ENCODE measurements around the gene ERP29. TPM values are rescaled to one million over a fixed set of nuclear protein-coding genes. Genes with fewer than 3 reads are reported as not detected.
A peak's percentile ranks its signal among the peaks of the same experiment; 100 is the strongest.

Gene ERP29
- total and polyA plus RNA-seq, 2 of the 13 experiments (the other 11 are each of a cell fraction or from before 2014, with no cell fraction given): 111 to 147 TPM

DNA sequence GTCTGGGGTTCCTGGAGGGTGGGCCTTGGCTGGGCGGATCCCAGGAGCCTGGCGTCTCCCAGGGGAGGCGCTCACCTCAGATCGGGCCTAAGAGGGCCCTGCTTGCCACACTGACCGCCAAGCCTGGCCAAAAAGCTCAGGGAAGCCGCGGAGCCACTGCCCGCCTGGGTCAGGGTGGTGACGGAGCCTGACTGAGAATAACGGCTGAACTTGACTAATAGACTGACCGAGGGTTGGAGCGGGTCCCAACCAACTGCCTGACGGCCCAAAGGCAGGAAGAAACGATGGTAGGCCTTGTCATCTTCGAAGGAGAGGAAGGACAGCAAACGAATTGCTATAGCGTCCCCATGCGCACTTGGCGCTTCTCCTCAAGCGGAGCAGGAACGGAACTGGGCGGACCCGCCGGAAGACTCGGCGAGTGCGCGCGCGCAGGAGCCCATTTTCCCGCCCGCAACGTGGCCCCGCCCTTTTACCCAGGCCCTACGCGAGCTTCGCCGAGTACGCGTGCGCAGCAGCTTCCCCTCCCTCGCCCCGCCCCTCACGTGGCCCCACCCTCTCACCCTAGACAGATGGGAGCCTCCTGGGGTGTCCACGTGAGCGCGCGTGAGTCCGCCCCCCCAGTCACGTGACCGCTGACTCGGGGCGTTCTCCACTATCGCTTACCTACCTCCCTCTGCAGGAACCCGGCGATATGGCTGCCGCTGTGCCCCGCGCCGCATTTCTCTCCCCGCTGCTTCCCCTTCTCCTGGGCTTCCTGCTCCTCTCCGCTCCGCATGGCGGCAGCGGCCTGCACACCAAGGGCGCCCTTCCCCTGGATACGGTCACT, at the start of gene ERP29, which contains the start of gene TMEM116 (continued):
- TF ChIP-seq, protein P1, sequence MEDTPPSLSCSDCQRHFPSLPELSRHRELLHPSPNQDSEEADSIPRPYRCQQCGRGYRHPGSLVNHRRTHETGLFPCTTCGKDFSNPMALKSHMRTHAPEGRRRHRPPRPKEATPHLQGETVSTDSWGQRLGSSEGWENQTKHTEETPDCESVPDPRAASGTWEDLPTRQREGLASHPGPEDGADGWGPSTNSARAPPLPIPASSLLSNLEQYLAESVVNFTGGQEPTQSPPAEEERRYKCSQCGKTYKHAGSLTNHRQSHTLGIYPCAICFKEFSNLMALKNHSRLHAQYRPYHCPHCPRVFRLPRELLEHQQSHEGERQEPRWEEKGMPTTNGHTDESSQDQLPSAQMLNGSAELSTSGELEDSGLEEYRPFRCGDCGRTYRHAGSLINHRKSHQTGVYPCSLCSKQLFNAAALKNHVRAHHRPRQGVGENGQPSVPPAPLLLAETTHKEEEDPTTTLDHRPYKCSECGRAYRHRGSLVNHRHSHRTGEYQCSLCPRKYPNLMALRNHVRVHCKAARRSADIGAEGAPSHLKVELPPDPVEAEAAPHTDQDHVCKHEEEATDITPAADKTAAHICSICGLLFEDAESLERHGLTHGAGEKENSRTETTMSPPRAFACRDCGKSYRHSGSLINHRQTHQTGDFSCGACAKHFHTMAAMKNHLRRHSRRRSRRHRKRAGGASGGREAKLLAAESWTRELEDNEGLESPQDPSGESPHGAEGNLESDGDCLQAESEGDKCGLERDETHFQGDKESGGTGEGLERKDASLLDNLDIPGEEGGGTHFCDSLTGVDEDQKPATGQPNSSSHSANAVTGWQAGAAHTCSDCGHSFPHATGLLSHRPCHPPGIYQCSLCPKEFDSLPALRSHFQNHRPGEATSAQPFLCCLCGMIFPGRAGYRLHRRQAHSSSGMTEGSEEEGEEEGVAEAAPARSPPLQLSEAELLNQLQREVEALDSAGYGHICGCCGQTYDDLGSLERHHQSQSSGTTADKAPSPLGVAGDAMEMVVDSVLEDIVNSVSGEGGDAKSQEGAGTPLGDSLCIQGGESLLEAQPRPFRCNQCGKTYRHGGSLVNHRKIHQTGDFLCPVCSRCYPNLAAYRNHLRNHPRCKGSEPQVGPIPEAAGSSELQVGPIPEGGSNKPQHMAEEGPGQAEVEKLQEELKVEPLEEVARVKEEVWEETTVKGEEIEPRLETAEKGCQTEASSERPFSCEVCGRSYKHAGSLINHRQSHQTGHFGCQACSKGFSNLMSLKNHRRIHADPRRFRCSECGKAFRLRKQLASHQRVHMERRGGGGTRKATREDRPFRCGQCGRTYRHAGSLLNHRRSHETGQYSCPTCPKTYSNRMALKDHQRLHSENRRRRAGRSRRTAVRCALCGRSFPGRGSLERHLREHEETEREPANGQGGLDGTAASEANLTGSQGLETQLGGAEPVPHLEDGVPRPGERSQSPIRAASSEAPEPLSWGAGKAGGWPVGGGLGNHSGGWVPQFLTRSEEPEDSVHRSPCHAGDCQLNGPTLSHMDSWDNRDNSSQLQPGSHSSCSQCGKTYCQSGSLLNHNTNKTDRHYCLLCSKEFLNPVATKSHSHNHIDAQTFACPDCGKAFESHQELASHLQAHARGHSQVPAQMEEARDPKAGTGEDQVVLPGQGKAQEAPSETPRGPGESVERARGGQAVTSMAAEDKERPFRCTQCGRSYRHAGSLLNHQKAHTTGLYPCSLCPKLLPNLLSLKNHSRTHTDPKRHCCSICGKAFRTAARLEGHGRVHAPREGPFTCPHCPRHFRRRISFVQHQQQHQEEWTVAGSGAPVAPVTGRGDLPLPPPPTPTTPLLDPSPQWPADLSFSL (CRISPR knock-in tag; IDR thresholded peaks at IDR 0.05): peak; percentile 48; the same call in 1 of the 2 replicates
- TF ChIP-seq ZMYM4 (CRISPR knock-in tag; IDR thresholded peaks at IDR 0.05) (peak; percentile 73), ZNF343 (CRISPR knock-in tag; IDR thresholded peaks at IDR 0.05) (0 out of 2 replicates have a peak, but pooled peaks have one; percentile 25), HCFC1 (IDR thresholded peaks at IDR 0.05; ENCODE audit: low read depth, low read length) (no peak), NR2F2 (IDR thresholded peaks at IDR 0.05; ENCODE audit: borderline replicate concordance, low read depth) (no peak), SYNCRIP (IDR thresholded peaks at IDR 0.05; ENCODE audit: insufficient read depth, low read depth, low read length) (no peak), ZNF788 (CRISPR knock-in tag; IDR thresholded peaks at IDR 0.05; ENCODE audit: borderline replicate concordance) (peak; percentile 30; the same call in 1 of the 2 replicates), ZNF354B (CRISPR knock-in tag; IDR thresholded peaks at IDR 0.05) (no peak; the same call in 1 of the 2 replicates), ZKSCAN8 (CRISPR knock-in tag; IDR thresholded peaks at IDR 0.05; ENCODE audit: borderline replicate concordance) (0 out of 2 replicates have a peak, but pooled peaks have one; percentile 12)
- TF ChIP-seq, protein P2, sequence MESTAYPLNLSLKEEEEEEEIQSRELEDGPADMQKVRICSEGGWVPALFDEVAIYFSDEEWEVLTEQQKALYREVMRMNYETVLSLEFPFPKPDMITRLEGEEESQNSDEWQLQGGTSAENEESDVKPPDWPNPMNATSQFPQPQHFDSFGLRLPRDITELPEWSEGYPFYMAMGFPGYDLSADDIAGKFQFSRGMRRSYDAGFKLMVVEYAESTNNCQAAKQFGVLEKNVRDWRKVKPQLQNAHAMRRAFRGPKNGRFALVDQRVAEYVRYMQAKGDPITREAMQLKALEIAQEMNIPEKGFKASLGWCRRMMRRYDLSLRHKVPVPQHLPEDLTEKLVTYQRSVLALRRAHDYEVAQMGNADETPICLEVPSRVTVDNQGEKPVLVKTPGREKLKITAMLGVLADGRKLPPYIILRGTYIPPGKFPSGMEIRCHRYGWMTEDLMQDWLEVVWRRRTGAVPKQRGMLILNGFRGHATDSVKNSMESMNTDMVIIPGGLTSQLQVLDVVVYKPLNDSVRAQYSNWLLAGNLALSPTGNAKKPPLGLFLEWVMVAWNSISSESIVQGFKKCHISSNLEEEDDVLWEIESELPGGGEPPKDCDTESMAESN (CRISPR knock-in tag; conservative IDR thresholded peaks at IDR 0.05): peak; percentile 64; the same call in 1 of the 2 replicates
- TF ChIP-seq, protein P3, sequence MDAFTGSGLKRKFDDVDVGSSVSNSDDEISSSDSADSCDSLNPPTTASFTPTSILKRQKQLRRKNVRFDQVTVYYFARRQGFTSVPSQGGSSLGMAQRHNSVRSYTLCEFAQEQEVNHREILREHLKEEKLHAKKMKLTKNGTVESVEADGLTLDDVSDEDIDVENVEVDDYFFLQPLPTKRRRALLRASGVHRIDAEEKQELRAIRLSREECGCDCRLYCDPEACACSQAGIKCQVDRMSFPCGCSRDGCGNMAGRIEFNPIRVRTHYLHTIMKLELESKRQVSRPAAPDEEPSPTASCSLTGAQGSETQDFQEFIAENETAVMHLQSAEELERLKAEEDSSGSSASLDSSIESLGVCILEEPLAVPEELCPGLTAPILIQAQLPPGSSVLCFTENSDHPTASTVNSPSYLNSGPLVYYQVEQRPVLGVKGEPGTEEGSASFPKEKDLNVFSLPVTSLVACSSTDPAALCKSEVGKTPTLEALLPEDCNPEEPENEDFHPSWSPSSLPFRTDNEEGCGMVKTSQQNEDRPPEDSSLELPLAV (CRISPR knock-in tag; conservative IDR thresholded peaks at IDR 0.05; ENCODE audit: low read depth): no peak
- TF ChIP-seq, protein P4, sequence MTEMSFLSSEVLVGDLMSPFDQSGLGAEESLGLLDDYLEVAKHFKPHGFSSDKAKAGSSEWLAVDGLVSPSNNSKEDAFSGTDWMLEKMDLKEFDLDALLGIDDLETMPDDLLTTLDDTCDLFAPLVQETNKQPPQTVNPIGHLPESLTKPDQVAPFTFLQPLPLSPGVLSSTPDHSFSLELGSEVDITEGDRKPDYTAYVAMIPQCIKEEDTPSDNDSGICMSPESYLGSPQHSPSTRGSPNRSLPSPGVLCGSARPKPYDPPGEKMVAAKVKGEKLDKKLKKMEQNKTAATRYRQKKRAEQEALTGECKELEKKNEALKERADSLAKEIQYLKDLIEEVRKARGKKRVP (CRISPR knock-in tag; IDR thresholded peaks at IDR 0.05): peak in 1 of 2 experiments; percentile 14; a peak in 1 of 4 replicates
- TF ChIP-seq, protein P5, sequence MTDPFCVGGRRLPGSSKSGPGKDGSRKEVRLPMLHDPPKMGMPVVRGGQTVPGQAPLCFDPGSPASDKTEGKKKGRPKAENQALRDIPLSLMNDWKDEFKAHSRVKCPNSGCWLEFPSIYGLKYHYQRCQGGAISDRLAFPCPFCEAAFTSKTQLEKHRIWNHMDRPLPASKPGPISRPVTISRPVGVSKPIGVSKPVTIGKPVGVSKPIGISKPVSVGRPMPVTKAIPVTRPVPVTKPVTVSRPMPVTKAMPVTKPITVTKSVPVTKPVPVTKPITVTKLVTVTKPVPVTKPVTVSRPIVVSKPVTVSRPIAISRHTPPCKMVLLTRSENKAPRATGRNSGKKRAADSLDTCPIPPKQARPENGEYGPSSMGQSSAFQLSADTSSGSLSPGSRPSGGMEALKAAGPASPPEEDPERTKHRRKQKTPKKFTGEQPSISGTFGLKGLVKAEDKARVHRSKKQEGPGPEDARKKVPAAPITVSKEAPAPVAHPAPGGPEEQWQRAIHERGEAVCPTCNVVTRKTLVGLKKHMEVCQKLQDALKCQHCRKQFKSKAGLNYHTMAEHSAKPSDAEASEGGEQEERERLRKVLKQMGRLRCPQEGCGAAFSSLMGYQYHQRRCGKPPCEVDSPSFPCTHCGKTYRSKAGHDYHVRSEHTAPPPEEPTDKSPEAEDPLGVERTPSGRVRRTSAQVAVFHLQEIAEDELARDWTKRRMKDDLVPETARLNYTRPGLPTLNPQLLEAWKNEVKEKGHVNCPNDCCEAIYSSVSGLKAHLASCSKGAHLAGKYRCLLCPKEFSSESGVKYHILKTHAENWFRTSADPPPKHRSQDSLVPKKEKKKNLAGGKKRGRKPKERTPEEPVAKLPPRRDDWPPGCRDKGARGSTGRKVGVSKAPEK (CRISPR knock-in tag; IDR thresholded peaks at IDR 0.05; ENCODE audit: borderline replicate concordance): no peak
